H7 (cell line): ENCODE measurements around the gene NDUFB4. TPM values are rescaled to one million over a fixed set of nuclear protein-coding genes. Genes with fewer than 3 reads are reported as not detected.
"Not testable (repeated sequence)": the region's sequence is repeated elsewhere in the genome, so short reads cannot be mapped to it uniquely, and the experiment has no call there.

Experiments used
- DNase-seq: peaks from one replicate; pipeline ENCODE4 v3.0.0; 2012
- H3K27me3 ChIP-seq: 2 replicates; pipeline ENCODE4 v1.6.0; 2011; ENCODE audit warnings: mild to moderate bottlenecking, low read length; ENCODE audit not compliant: control insufficient read depth, insufficient read depth
- H3K36me3 ChIP-seq: replicated peaks from 2 replicates; pipeline ENCODE4 v1.5.1; 2011; ENCODE audit warnings: low read length; ENCODE audit not compliant: control insufficient read depth, insufficient read depth
- H3K4me3 ChIP-seq: 2 replicates; pipeline ENCODE4 v1.5.1; 2011; ENCODE audit warnings: low read depth, mild to moderate bottlenecking, control low read depth, low read length, moderate library complexity; ENCODE audit not compliant: insufficient read depth
- total RNA-seq: library from RNA; depleted of rRNA; stranded (reverse); fragments of >200 nt; shearing (Covaris generic); gene quantifications from 2 replicates; pipeline ENCODE4 v1.2.3, GENCODE V29; 2014

The NDUFB4 gene
- total RNA-seq, 1 experiment from 2014 or later = 247 TPM

DNA sequence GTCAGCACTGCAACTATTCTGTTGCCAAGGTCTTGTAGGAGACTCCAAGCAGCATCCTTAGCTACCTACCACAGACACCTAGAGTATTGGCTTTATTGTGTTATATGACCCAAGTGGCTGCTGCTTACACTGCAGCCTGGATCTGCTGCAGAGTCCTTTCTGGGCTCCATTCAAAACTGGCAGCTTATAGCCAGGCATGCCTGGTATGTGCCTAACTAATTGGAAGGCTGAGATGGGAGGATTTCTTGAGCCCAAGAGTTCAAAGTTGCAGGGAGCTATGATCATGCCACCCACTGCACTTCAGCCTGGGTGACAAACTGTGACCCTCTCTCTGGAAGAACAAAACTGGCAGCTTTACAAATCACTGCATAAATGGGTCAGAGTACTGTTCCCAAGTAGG is 8.6 kb downstream of the NDUFB4 start:
- peaks cover 3% of the 10 kb centered on the region for H3K36me3 ChIP-seq
- H3K27me3 ChIP-seq = no peaks in the 10 kb centered on the region
- DNase-seq = no peak
- H3K4me3 ChIP-seq = no peak overlapping the region

DNA sequence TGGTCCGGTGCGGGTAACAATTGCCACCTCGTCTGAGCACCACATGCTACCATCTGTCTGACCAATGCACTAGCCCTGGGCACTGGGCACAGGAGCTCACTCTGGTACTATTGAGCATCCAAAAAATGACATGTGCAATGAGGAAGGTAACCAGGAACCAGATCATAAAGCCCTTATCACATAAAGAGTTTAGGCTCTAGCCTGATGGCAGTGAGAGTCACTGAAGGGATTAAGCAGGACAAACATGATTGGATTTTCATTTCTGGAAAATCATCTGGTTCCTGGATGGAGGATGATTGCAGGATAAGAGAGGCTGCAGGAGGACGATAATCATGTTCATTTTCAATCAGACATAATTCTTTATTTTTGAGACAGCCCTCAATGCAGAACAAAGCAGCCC is 12.4 kb downstream of the NDUFB4 start:
- Histone ChIP-seq H3K36me3 (no peaks in the 10 kb centered on the region), H3K27me3 (no peaks in the 10 kb centered on the region), H3K4me3 (no peak overlapping the region)
- DNase-seq = no peak

DNA sequence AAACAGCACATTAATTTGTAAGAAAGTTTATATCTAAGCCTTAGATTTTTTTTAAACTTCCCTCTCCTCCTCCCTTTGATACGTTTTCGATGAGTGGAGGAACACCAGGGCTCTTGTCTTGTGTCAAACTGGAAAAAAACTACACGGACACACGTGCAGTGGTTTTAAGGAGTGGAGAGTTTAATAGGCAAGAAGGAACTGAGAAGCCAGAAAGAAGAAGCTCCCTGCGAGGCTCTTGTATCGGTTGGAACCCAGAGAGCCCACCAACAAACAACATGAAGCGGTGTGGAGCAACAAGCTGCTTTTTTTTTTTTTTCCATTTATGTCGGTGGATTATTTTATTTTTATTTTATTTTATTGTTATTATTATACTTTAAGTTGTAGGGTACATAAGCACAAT is 18.6 kb downstream of the NDUFB4 start:
- DNase-seq = no peak
- Histone ChIP-seq H3K36me3 (no peaks in the 10 kb centered on the region), H3K27me3 (no peaks in the 10 kb centered on the region), H3K4me3 (no peak overlapping the region)

DNA sequence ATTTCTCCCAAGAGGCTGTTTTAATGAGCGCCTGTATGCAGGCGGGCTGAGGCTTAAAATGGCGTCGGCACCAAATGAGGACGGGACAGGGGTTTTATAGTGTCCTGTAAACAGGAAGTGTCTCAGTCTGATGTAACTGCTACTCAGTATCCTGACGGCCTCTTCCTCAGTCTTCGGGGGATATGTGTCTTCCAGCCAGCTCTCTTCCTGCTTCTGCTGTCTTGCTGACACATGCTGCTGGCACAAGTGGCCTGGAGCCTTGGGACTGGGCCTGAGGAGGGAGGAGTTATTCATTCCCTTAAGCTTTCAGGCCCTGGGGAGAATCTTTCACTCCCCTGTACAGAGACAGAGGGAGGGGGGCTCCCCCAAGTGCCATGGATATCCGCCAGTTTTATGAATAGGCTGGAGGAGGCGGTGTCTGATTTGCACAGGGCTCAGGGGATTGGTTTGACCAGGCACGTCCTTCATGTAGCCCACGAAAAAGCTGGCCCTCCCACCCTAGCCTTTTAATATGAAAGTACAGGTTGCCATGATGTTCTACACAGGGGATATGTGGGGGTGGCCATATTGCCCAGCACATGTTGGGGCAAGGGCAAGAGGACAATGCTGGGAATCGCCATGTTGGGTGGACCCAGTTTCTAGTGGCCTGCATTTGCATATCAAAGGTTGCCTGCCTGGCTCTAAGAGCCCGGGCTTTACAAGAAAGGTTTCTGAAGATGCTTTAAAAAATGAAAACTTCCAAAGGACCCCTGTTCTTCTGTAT is 19.9 kb downstream of the NDUFB4 start:
- Histone ChIP-seq H3K36me3 (no peaks in the 10 kb centered on the region), H3K4me3 (no peak overlapping the region), H3K27me3 (no peaks in the 10 kb centered on the region)
- DNase-seq = no peak

GRCh38 chr3:120616745-120617144 is 20.6 kb downstream of the NDUFB4 start:
- not testable (repeated sequence) for H3K36me3 ChIP-seq, DNase-seq, H3K4me3 ChIP-seq, H3K27me3 ChIP-seq

DNA sequence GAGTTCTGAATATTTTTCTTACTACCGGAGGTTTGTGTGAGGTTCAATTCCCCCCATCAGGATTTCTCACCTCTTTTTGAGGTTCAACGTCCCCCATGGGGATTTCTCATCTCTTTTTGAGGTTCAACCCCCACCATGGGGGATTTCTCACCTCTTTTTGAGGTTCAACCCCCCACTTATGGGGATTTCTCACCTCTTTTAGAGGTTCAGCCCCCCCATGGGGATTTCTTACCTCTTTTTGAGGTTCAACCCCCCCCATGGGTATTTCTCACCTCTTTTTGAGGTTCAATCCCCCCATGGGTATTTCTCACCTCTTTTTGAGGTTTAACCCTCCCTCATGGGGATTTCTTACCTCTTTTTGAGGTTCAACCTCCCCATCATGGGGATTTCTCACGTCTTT is 26.3 kb downstream of the NDUFB4 start:
- H3K36me3 ChIP-seq = no peaks in the 10 kb centered on the region
- H3K27me3 ChIP-seq = no peaks in the 10 kb centered on the region
- H3K4me3 ChIP-seq = no peak overlapping the region
- no peak for DNase-seq

DNA sequence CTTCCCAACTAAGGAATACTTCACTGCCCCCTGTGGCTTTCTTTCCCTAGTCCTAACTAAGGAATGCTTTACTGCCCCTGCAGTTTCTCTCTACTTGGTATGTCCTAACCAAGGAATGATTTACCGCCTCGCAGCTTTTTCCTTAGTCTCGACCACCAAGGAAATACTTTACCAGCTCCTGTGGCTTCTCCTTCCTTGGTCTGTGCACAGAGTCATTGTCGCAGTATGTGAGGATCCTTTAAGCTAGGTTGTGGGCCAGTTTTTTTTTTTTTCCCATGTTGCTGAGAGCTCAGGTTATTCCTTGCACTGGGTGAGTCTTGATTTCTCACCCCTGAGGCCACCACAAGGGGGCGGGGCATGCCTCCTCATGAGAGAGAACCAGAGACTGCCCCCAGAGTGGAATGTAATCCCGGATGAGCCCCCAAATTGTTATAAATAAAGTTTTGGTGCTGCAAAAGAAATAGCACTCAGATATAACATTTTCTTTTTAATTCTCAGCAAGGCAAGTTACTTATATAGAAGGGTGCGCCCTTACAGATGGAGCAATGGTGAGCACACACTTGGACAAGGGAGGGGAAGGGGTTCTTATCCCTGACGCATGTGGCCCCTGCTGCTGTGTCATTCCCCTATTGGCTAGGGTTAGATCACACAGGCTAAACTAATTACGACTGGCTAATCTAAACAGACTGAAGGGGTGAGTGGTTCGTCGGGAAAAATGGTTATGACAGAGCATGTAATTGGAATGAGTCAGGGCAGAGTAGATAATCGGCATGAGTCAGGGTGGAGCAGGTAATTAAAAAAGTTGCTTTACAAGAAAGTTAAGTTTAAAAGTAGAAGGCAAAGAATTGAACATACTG is 27.0 kb downstream of the NDUFB4 start:
- no peak overlapping the region; the same call in 1 of the 2 replicates for H3K4me3 ChIP-seq
- no peaks in the 10 kb centered on the region for H3K27me3 ChIP-seq
- no peaks in the 10 kb centered on the region for H3K36me3 ChIP-seq
- DNase-seq = no peak

GRCh38 chr3:120623727-120624093 is 27.6 kb downstream of the NDUFB4 start:
- no peaks in the 10 kb centered on the region for H3K36me3 ChIP-seq
- H3K4me3 ChIP-seq = no peak overlapping the region
- DNase-seq = no peak
- H3K27me3 ChIP-seq = no peaks in the 10 kb centered on the region

GRCh38 chr3:120625159-120625586 is 29.0 kb downstream of the NDUFB4 start:
- Histone ChIP-seq H3K27me3 (no peaks in the 10 kb centered on the region), H3K4me3 (no peak overlapping the region), H3K36me3 (no peaks in the 10 kb centered on the region)
- no peak for DNase-seq

DNA sequence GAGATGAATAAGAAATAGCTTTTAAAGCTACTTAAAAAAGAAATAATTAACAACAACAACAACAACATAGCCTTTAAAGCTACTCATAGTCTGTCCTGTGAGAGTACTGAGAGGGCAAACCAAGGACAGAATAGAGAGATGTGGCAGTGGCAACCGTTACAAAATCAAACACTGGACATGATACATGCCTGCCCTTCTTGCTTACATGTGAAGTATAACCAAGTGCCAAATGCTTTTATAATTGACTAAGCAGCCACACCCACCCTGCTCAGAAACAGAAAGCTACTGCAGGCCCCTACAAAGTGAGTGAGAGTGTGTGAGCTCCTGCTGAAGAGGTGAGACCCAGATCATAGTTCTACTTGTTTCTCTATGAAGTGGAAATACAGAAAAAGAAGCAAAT is 38.4 kb downstream of the NDUFB4 start:
- no peak for DNase-seq
- no peak overlapping the region for H3K4me3 ChIP-seq
- H3K36me3 ChIP-seq = no peaks in the 10 kb centered on the region
- H3K27me3 ChIP-seq = no peaks in the 10 kb centered on the region

DNA sequence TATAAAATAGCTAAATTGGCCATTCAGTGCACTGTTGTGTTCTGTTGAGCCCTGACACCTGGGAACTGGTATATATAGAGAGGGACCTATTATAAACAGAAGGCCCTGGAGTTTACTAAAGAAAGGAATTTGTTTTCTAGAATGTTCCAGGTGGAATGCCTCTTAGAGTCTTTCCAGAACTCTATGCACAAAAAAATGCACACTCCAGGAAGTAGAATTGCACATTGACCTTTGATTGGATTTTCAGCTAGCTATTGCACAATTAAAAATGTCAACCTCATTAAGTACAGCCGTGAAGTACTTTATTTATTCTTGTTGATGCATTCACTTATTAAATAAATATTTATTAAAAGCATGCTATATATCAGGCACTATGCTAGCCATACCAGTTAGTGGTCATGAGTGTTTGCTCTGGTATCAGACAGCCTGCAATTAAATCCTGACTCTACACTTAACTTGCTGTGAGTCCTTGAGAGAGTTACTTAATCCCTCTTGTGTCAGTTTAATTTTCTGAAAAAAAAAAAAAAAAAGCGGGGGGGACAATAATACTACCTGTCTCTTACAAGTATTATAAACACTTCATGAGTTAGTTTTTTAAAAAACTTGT is 40.8 kb downstream of the NDUFB4 start:
- no peak for DNase-seq
- Histone ChIP-seq H3K36me3 (no peaks in the 10 kb centered on the region), H3K4me3 (no peak overlapping the region), H3K27me3 (no peaks in the 10 kb centered on the region)

DNA sequence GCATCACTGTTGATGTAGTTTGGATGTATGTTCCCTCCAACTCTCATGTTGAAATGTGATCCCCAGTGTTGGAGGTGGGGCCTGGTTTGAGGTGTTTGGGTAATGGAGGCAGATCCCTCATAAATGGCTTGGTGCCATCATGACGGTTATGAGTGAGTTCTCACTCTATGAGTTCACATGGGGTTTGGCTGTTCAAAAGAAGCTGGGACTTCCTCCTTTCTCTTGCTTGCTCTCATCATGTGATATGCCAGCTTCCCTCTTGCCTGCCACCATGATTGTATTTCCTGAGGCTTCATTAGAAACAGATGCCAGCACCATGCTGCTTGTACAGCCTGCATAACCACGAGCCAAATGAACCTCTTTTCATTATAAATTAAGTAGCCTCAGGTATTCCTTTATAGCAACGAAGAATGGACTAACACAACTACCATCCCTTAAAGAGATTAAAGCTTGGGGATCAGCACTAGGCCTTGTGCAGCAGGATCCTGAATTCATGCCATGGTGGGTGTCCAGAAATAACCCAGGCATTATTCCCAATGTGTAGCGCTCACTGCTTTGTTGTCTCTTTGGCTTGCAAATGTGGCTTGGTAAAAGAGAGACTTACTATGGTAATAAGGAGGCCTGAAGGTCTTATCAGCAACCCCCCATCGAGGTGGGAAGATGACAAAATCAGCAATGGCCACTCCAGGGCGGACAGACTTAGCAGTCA is 41.9 kb downstream of the NDUFB4 start:
- no peaks in the 10 kb centered on the region for H3K36me3 ChIP-seq
- H3K4me3 ChIP-seq = no peak overlapping the region
- no peaks in the 10 kb centered on the region for H3K27me3 ChIP-seq
- DNase-seq = no peak

DNA sequence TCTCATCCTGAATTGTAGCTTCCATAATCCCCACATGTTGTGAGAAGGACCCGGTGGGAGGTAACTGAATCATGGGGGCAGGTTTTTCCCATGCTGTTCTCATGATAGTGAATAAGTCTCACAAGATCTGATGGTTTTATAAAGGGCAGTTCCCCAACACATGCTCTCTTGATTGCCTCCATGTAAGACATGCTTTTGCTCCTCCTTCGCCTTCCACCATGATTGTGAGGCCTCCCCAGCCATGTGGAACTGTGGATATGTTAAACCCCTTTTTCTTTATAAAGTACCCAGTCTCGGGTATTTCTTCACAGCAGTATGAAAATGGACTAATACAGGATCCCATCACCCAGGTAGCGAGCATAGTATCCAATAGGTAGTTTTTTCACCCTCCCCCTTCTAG is 42.7 kb downstream of the NDUFB4 start:
- not testable (repeated sequence) for DNase-seq

DNA sequence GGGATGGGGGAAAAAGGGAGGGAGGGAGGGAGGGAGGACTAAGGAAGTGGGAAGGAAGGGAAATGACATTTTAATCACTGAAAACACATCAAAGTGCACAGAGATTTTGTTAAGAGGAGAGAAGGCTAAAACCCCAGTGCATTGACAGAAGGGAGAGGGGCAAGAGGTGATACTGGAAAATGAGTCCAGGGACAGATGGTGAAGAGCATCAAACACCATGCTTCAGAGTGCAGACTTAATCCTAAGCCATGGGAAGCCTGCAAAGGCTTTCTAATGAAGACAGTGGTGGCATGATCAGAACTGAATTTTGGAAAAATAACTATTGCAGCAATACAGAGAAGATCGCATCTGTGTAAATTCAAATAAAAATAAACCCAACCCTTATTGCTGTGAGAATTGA is 44.1 kb downstream of the NDUFB4 start:
- H3K27me3 ChIP-seq = no peaks in the 10 kb centered on the region
- no peak overlapping the region for H3K4me3 ChIP-seq
- H3K36me3 ChIP-seq = no peaks in the 10 kb centered on the region
- DNase-seq = no peak

More for the DNA sequence above, 42.7 kb downstream of the NDUFB4 start:
- H3K4me3 ChIP-seq, H3K36me3 ChIP-seq, H3K27me3 ChIP-seq: not testable (repeated sequence)
